HepG2 (cell line): ENCODE measurements around the gene BEST3. TPM values are rescaled to one million over a fixed set of nuclear protein-coding genes. Genes with fewer than 3 reads are reported as not detected.

Experiments
- ATAC-seq: fragments of 200-7000 bp; cut with Tn5 transposase; 3 replicates; pipeline ENCODE4 v1.9.1; 2020; ENCODE audit warnings: mild to moderate bottlenecking, moderate library complexity
- BruUV-seq: library from RNA; stranded (reverse); fragments of 400-500 nt; replicated peaks from 2 replicates; lab custom pipeline; 2021; lab: Mats Ljungman, UMichigan
- CTCF ChIA-PET: fragments of 300-600 bp; formaldehyde crosslinking; extraction: SDS; loops from one replicate; lab custom pipeline; 2021; ENCODE audit warnings: low total read pairs, inconsistent platforms, low intra/inter-chr PET ratio; lab: Yijun Ruan, JAX
- POLR2A ChIA-PET: fragments of 350-600 bp; sonication (Branson Sonifier 250); formaldehyde crosslinking; loops from one replicate; lab custom pipeline; 2020; ENCODE audit warnings: antibody characterized with exemption, inconsistent platforms; lab: Yijun Ruan, JAX
- DNase-seq: peaks from one replicate; pipeline ENCODE4 v3.0.0-alpha.2; 2015; ENCODE audit warnings: low spot score
- FAIRE-seq: peaks from 3 replicates; lab custom pipeline; 2011; peaks lifted over from hg19 to GRCh38; lab: Jason Lieb, UNC
- H2AFZ ChIP-seq: one replicate; pipeline ENCODE4 v1.6.1; 2011; ENCODE audit warnings: low read length, inconsistent platforms
- H3K27ac ChIP-seq: fragments of 300-600 bp; 3 replicates; pipeline ENCODE4 v1.8.0; 2011; ENCODE audit warnings: mixed run types, mild to moderate bottlenecking, mixed read lengths, low read length, inconsistent platforms; ENCODE audit not compliant: insufficient read depth; ENCODE audit errors: extremely low read length
- H3K27me3 ChIP-seq, 2 experiments: fragments of 200-600 bp in 1 of 2; 2 replicates in 1 of 2; 3 replicates in 1 of 2; pipeline versions ENCODE4 v1.6.0 to v1.8.0; 2011; ENCODE audit warnings: low read length in 2 of 2, mild to moderate bottlenecking in 2 of 2, moderate library complexity in 2 of 2, inconsistent platforms in 1 of 2; ENCODE audit not compliant: insufficient read depth in 2 of 2, control insufficient read depth in 1 of 2
- H3K36me3 ChIP-seq, 2 experiments: fragments of 200-600 bp in 1 of 2; replicated peaks in 1 of 2; 2 replicates in 1 of 2; 3 replicates in 1 of 2; pipeline versions ENCODE4 v1.5.1 to v1.8.0; 2011; ENCODE audit warnings: low read length in 2 of 2, inconsistent platforms in 1 of 2; ENCODE audit not compliant: insufficient read depth in 2 of 2, control insufficient read depth in 1 of 2
- H3K4me1 ChIP-seq: 2 replicates; pipeline ENCODE4 v1.5.1; 2012; ENCODE audit warnings: low read length, inconsistent platforms; ENCODE audit not compliant: insufficient read depth
- H3K4me2 ChIP-seq: 2 replicates; pipeline ENCODE4 v1.6.0; 2011; ENCODE audit warnings: low read depth, low read length, inconsistent platforms
- H3K4me3 ChIP-seq, 3 experiments: fragments of 200-600 bp in 1 of 3; sonication (generic), shearing (Covaris generic) in 1 of 3; replicated peaks in 1 of 3; 2 replicates each; pipeline ENCODE4 v1.5.1; 2011 to 2016; ENCODE audit warnings: low read length in 3 of 3, inconsistent platforms in 2 of 3, low read depth in 2 of 3, mild to moderate bottlenecking in 2 of 3, control low read depth in 1 of 3, mixed read lengths in 1 of 3; ENCODE audit not compliant: insufficient read depth in 1 of 3
- H3K79me2 ChIP-seq: one replicate; pipeline ENCODE4 v1.6.1; 2011; ENCODE audit warnings: low read length, inconsistent platforms; ENCODE audit not compliant: insufficient read depth
- H3K9ac ChIP-seq: 2 replicates; pipeline ENCODE4 v1.6.0; 2011; ENCODE audit warnings: mild to moderate bottlenecking, low read depth, low read length, inconsistent platforms; ENCODE audit not compliant: insufficient read depth
- H3K9me3 ChIP-seq: 2 replicates; pipeline ENCODE4 v1.5.1; 2012; ENCODE audit warnings: mild to moderate bottlenecking, low read length
- H4K20me1 ChIP-seq: 2 replicates; pipeline ENCODE4 v1.6.0; 2011; ENCODE audit warnings: inconsistent platforms, mild to moderate bottlenecking, low read length, moderate library complexity; ENCODE audit not compliant: insufficient read depth
- CHD4 ChIP-seq: fragments of 200-600 bp; sonication (generic); IDR thresholded peaks from 2 replicates; pipeline ENCODE4 v1.7.0; 2017; ENCODE audit warnings: mild to moderate bottlenecking, low read length, borderline replicate concordance
- DDIT3 ChIP-seq: sonication (generic); formaldehyde crosslinking; IDR thresholded peaks from 2 replicates; pipeline ENCODE4 v1.4.0; 2020; ENCODE audit warnings: mild to moderate bottlenecking, missing genetic modification reagents
- FOXA1 ChIP-seq, 2 experiments: fragments of 450-650 bp in 1 of 2; sonication (generic) in 1 of 2; formaldehyde crosslinking in 1 of 2; IDR thresholded peaks; 2 replicates each; pipeline versions ENCODE4 v1.4.0 to v1.6.1; 2016 to 2020; ENCODE audit warnings: missing genetic modification reagents in 1 of 2
- FUBP1 ChIP-seq: sonication (generic); formaldehyde crosslinking; IDR thresholded peaks from 2 replicates; pipeline ENCODE4 v1.5.1; 2020; ENCODE audit warnings: missing genetic modification reagents, mild to moderate bottlenecking, borderline replicate concordance
- JUND ChIP-seq: sonication (generic); formaldehyde crosslinking; IDR thresholded peaks from 2 replicates; pipeline ENCODE4 v1.8.0; 2022; ENCODE audit warnings: mild to moderate bottlenecking, missing genetic modification reagents
- MEIS2 ChIP-seq: sonication (generic); formaldehyde crosslinking; IDR thresholded peaks from 2 replicates; pipeline ENCODE4 v1.9.0; 2021; ENCODE audit warnings: mild to moderate bottlenecking, missing genetic modification reagents
- NFYB ChIP-seq: sonication (generic); formaldehyde crosslinking; IDR thresholded peaks from 2 replicates; pipeline ENCODE4 v1.4.0; 2020; ENCODE audit warnings: missing genetic modification reagents
- NR1H2 ChIP-seq: sonication (generic); formaldehyde crosslinking; IDR thresholded peaks from 2 replicates; pipeline ENCODE4 v1.8.1; 2022; ENCODE audit warnings: low read depth, missing genetic modification reagents, borderline replicate concordance
- TFDP1 ChIP-seq: IDR thresholded peaks from 2 replicates; pipeline ENCODE4 v1.6.1; 2016; ENCODE audit warnings: missing compliant biosample characterization, missing genetic modification reagents, borderline replicate concordance
- ZBTB10 ChIP-seq: sonication (generic); formaldehyde crosslinking; IDR thresholded peaks from 2 replicates; pipeline ENCODE4 v1.4.0; 2020; ENCODE audit warnings: missing genetic modification reagents, borderline replicate concordance
- ZBTB7B ChIP-seq: sonication (generic); formaldehyde crosslinking; IDR thresholded peaks from 2 replicates; pipeline ENCODE4 v1.4.0; 2020; ENCODE audit warnings: missing genetic modification reagents
- ZFX ChIP-seq: sonication (generic); formaldehyde crosslinking; IDR thresholded peaks from 2 replicates; pipeline ENCODE4 v1.4.0; 2020; ENCODE audit warnings: mild to moderate bottlenecking, low read depth, missing genetic modification reagents, moderate library complexity
- ZMYM2 ChIP-seq: sonication (generic); formaldehyde crosslinking; IDR thresholded peaks from 2 replicates; pipeline ENCODE4 v1.8.0; 2022; ENCODE audit warnings: mild to moderate bottlenecking, missing genetic modification reagents
- ZMYM3 ChIP-seq: sonication (generic); formaldehyde crosslinking; IDR thresholded peaks from 2 replicates; pipeline ENCODE4 v1.5.1; 2020; ENCODE audit warnings: mild to moderate bottlenecking, missing genetic modification reagents
- ZNF30 ChIP-seq: sonication (generic); formaldehyde crosslinking; IDR thresholded peaks from 2 replicates; pipeline ENCODE4 v1.5.0; 2020; ENCODE audit warnings: mild to moderate bottlenecking, missing genetic modification reagents
- ZNF333 ChIP-seq: sonication (generic); formaldehyde crosslinking; IDR thresholded peaks from 2 replicates; pipeline ENCODE4 v1.4.0; 2020; ENCODE audit warnings: mild to moderate bottlenecking, missing genetic modification reagents, borderline replicate concordance
- ZNF530 ChIP-seq: sonication (generic); formaldehyde crosslinking; IDR thresholded peaks from 2 replicates; pipeline ENCODE4 v1.5.0; 2020; ENCODE audit warnings: low read depth, mild to moderate bottlenecking, missing genetic modification reagents
- ZNF605 ChIP-seq: sonication (generic); formaldehyde crosslinking; IDR thresholded peaks from 2 replicates; pipeline ENCODE4 v1.8.0; 2022; ENCODE audit warnings: mild to moderate bottlenecking, missing genetic modification reagents
- WGBS: methylation state at CpG from one replicate; pipeline ENCODE4 v1.1.6; 2017; ENCODE audit warnings: low lambda C conversion rate; 5-methylcytosine and 5-hydroxymethylcytosine counted together
- in situ Hi-C: cut with HindIII; loops from 2 replicates; pipeline ENCODE4 v1.10.0; 2017; ENCODE audit warnings: low pct_unique_long_range_greater_than_20kb; ENCODE audit not compliant: extremely low pct_ligation_motif_present
- intact Hi-C: fragments of 100-400 bp; cut with micrococcal nuclease; formaldehyde crosslinking; loops from one replicate; pipeline ENCODE4 v1.10.0; 2022; ENCODE audit not compliant: unreplicated experiment
- polyA plus RNA-seq, 8 experiments: library from polyadenylated mRNA; depleted of rRNA in 3 of 8; stranded (reverse) in 7 of 8; unstranded in 1 of 8; fragments of >200 nt; fragmentation: Illumina TruSeq in 4 of 8; extraction: Trizol in 4 of 8; gene quantifications; 2 replicates each; pipeline versions ENCODE4 v1.2.1 to v1.2.3, GENCODE V29; 2011 to 2016; ENCODE audit warnings: low read depth in 4 of 8, missing spikeins in 1 of 8, mixed read lengths in 1 of 8; ENCODE audit not compliant: insufficient read depth in 1 of 8
- total RNA-seq, 5 experiments: library from RNA; depleted of rRNA; stranded (reverse); fragments of >200 nt; fragmentation: Illumina TruSeq; extraction: Trizol; gene quantifications; 2 replicates each; pipeline ENCODE4 v1.2.3, GENCODE V29; 2016; ENCODE audit warnings: low read depth in 1 of 5

The BEST3 gene
- total and polyA plus RNA-seq, 2 of the 13 experiments (the other 11 are each of a cell fraction or from before 2014, with no cell fraction given), result not detected

- no peak within 1 kb of the TSS for H3K4me2 ChIP-seq
- no peaks in the 10 kb centered on the region for H3K36me3 ChIP-seq
- in situ Hi-C loops, result no loop called here
- no peak for FAIRE-seq
- H3K79me2 ChIP-seq, result no peaks in the 10 kb centered on the region
- POLR2A ChIA-PET, result no interaction called here
- 77% methylated on average over 9 of the region's 11 CpGs for WGBS
- no peak within 1 kb of the TSS for H3K27ac ChIP-seq
- ATAC-seq, result no peak
- no peak within 1 kb of the TSS for H3K9ac ChIP-seq
- DNase-seq, result no peak
- intact Hi-C loops, result no loop called here
- no peak within 1 kb of the TSS for H2AFZ ChIP-seq
- no peaks in the 10 kb centered on the region for H4K20me1 ChIP-seq
- H3K4me3 ChIP-seq, result no peak within 1 kb of the TSS
- no TSS peak for BruUV-seq
- no peaks in the 10 kb centered on the region for H3K9me3 ChIP-seq
- CTCF ChIA-PET, result no interaction called here
- H3K4me1 ChIP-seq, result no peaks in the 10 kb centered on the region
- no peaks in the 10 kb centered on the region; a peak in 1 of 5 replicates for H3K27me3 ChIP-seq
- no peak for TF ChIP-seq ZNF30 (CRISPR knock-in tag)
- no peak for TF ChIP-seq NR1H2 (CRISPR knock-in tag)
- no peak for TF ChIP-seq CHD4
- TF ChIP-seq ZMYM3 (CRISPR knock-in tag), result no peak
- TF ChIP-seq JUND (CRISPR knock-in tag), result no peak
- no peak for TF ChIP-seq MEIS2 (CRISPR knock-in tag)
- no peak for TF ChIP-seq ZNF605 (CRISPR knock-in tag)
- no peak for TF ChIP-seq ZFX
- no peak for TF ChIP-seq ZNF333 (CRISPR knock-in tag)
- no peak for TF ChIP-seq ZMYM2 (CRISPR knock-in tag)
- no peak for TF ChIP-seq NFYB (CRISPR knock-in tag)
- TF ChIP-seq FOXA1 (IDR thresholded peaks at IDR 0.05), result no peak
- no peak for TF ChIP-seq FOXA1 (CRISPR knock-in tag; IDR thresholded peaks at IDR 0.05)
- no peak for TF ChIP-seq ZBTB10
- no peak for TF ChIP-seq FUBP1 (CRISPR knock-in tag)
- no peak for TF ChIP-seq ZNF530 (CRISPR knock-in tag)
- TF ChIP-seq TFDP1 (CRISPR knock-in tag), result no peak
- no peak for TF ChIP-seq ZBTB7B
- TF ChIP-seq DDIT3 (CRISPR knock-in tag), result no peak
Measured at GRCh38 chr12:69610729-69611128, 88.4 kb downstream of the BEST3 start, which contains the start of gene LRRC10. Gene LRRC10 (minus strand): TSS chr12:69610907. CDS start chr12:69610838, 69 bp downstream.
